Heart left ventricle (tissue), 16 donors: ENCODE measurements around the gene DNAH3. TPM values are rescaled to one million over a fixed set of nuclear protein-coding genes. Genes with fewer than 3 reads are reported as not detected.
"Not testable (repeated sequence)": the region's sequence is repeated elsewhere in the genome, so short reads cannot be mapped to it uniquely, and the experiment has no call there.

Experiments
- ATAC-seq, 4 donors: fragments of 200-7000 bp; cut with Tn5 transposase; one replicate each; pipeline ENCODE4 v1.9.1; 2020 to 2022; ENCODE audit warnings: moderate library complexity in 4 of 4, mild to moderate bottlenecking in 3 of 4, moderate number of reproducible peaks in 1 of 4
- DNase-seq, 5 donors: peaks; one replicate each; pipeline ENCODE4 v3.0.0-alpha.2; 2020
- H3K27ac ChIP-seq, 12 donors: fragments of 200-600 bp; sonication (generic) in 4 of 12; one replicate each; pipeline versions ENCODE4 v1.5.0 to v1.8.0; 2016 to 2022; ENCODE audit warnings: mild to moderate bottlenecking in 2 of 12
- H3K27me3 ChIP-seq, 9 donors: fragments of 200-600 bp; sonication (generic) in 2 of 9; one replicate each; pipeline versions ENCODE4 v1.5.1 to v1.8.0; 2016 to 2022; ENCODE audit warnings: mild to moderate bottlenecking in 3 of 9
- H3K36me3 ChIP-seq, 9 donors: fragments of 200-600 bp; sonication (generic) in 2 of 9; one replicate each; pipeline versions ENCODE4 v1.5.0 to v1.8.0; 2018 to 2022; ENCODE audit warnings: mild to moderate bottlenecking in 2 of 9
- H3K4me1 ChIP-seq, 12 donors: fragments of 200-600 bp; sonication (generic) in 4 of 12; one replicate each; pipeline versions ENCODE4 v1.5.0 to v1.8.0; 2016 to 2022; ENCODE audit warnings: mild to moderate bottlenecking in 3 of 12
- H3K4me3 ChIP-seq, 12 donors: fragments of 200-600 bp; sonication (generic) in 4 of 12; one replicate each; pipeline versions ENCODE4 v1.5.0 to v1.8.0; 2017 to 2022; ENCODE audit warnings: mild to moderate bottlenecking in 9 of 12, moderate library complexity in 4 of 12
- H3K9me3 ChIP-seq, 12 donors: fragments of 200-600 bp; sonication (generic) in 4 of 12; one replicate each; pipeline versions ENCODE4 v1.5.0 to v1.8.0; 2016 to 2022; ENCODE audit warnings: mild to moderate bottlenecking in 1 of 12
- CTCF ChIP-seq, 12 donors: fragments of 200-600 bp; sonication (generic) in 4 of 12; IDR thresholded peaks; one replicate each; pipeline versions ENCODE4 v1.5.0 to v1.8.0; 2018 to 2022; ENCODE audit warnings: antibody characterized with exemption in 12 of 12, mild to moderate bottlenecking in 5 of 12
- POLR2A ChIP-seq, 2 donors: fragments of 450-650 bp; IDR thresholded peaks; one replicate each; pipeline ENCODE4 v1.6.1; 2017; ENCODE audit warnings: antibody characterized with exemption in 2 of 2, mild to moderate bottlenecking in 2 of 2, moderate library complexity in 2 of 2
- WGBS, 4 donors: extraction: QIAGEN DNeasy Blood & Tissue Kit in 2 of 4; methylation state at CpG; one replicate each; pipeline versions ENCODE4 v1.1.5 to v1.1.7; 2013 to 2018; 5-methylcytosine and 5-hydroxymethylcytosine counted together
- intact Hi-C, 10 donors: fragments of 100-400 bp; cut with DNase I; formaldehyde crosslinking; loops; one replicate each; pipeline versions ENCODE4 v1.11.1 to v1.14.2; 2022
- polyA plus RNA-seq, 2 donors: library from polyadenylated mRNA; stranded (reverse); fragments of 200-250 nt; gene quantifications; one replicate each; pipeline ENCODE4 v1.2.3, GENCODE V29; 2013
- total RNA-seq, 9 donors: library from RNA; depleted of rRNA in 2 of 9; stranded (reverse); fragments of >200 nt in 2 of 9; fragmentation: NEBNext Ultra II Directional in 3 of 9; extraction: Animal tissue kit (Norgen Biotek cat#: 25700) in 3 of 9; gene quantifications; one replicate each; pipeline versions ENCODE4 v1.1.0 to v1.2.4, GENCODE V29; 2016 to 2023
- donor health status: ischemic (EF 13 %, LVEDD 7.1; RV severe dilation, severe dysfunction).
- donor health status: healthy with polysubstance abuse.
- donor health status: DM: no; HTN: yes; CAD: no.
- donor health status: DM: no; HTN: no; CAD: no.
- donor health status: ischemic (EF 25% LVEDD 6.9; RV normal size, moderate dysfunction).
- donor health status: ischemic (EF 25% LVEDD 5.7; RV mildly dilated, moderate dysfunction).
- donor health status: healthy.
- donor health status: DM: yes; HTN: yes; CAD: no.
- donor health status: ischemic (EF 35%, LVEDD 5.7; RV mildly dilated, moderate dysfunction).
- donor health status: nonischemic (EF 11% LVEDD 7.7; RV severe dilation, severe dysfunction).
- donor health status: DM: yes; HTN: yes; CAD: no.
- donor health status: PGD.
- donor health status: ischemic (EF 29% LVEDD 5.4; RV normal size, mild dysfunction).
- donor health status: nonischemic (EF 23%, LVEDD 6.1; RV moderate dilation, normal function).

DNAH3 gene
- total and polyA plus RNA-seq, 11 donors, result 0.01 to 2.0 (median 0.87) TPM

GRCh38 chr16:21101631-21102420 is 48.8 kb downstream of the DNAH3 start:
- Histone ChIP-seq H3K4me1 (peaks cover 0 to 9% (median 0%) of the 10 kb centered on the region in 12 donors), H3K9me3 (no peaks in the 10 kb centered on the region), H3K4me3 (no peak overlapping the region), H3K27ac (no peak overlapping the region), H3K36me3 (no peaks in the 10 kb centered on the region), H3K27me3 (no peaks in the 10 kb centered on the region)
- peak in 10 of 12 donors; percentile 22 to 59 (median 38) for TF ChIP-seq CTCF (IDR thresholded peaks at IDR 0.05)
- TF ChIP-seq POLR2A (IDR thresholded peaks at IDR 0.05), result no peak
- WGBS, 4 donors, result 55 to 71% (median 65%) methylated on average over 8 of the region's 8 CpGs
- peak in 2 of 5 donors; percentile 13 to 47 for DNase-seq
- ATAC-seq, result peak in 3 of 4 donors; percentile 77 to 83 (median 79)
- intact Hi-C loops, result no loop called here

- H3K27me3 ChIP-seq, result no peaks in the 10 kb centered on the region
- ATAC-seq (no peak), DNase-seq (no peak)
- TF ChIP-seq POLR2A (IDR thresholded peaks at IDR 0.05), result no peak
- no peak for TF ChIP-seq CTCF (IDR thresholded peaks at IDR 0.05)
- H3K4me1 ChIP-seq, result peaks cover 0 to 9% (median 0%) of the 10 kb centered on the region in 12 donors
- intact Hi-C loops, result no loop called here
- no peaks in the 10 kb centered on the region for H3K36me3 ChIP-seq
- no peaks in the 10 kb centered on the region for H3K9me3 ChIP-seq
- H3K27ac ChIP-seq, result no peak overlapping the region
- WGBS, 4 donors, result 84 to 87% (median 87%) methylated on average over 4 of the region's 4 CpGs
- H3K4me3 ChIP-seq, result no peak overlapping the region
Measured at GRCh38 chr16:21100447-21100846, 50.2 kb downstream of the DNAH3 start.

GRCh38 chr16:21097151-21097550 is 53.5 kb downstream of the DNAH3 start:
- Histone ChIP-seq H3K27me3 (no peaks in the 10 kb centered on the region), H3K36me3 (no peaks in the 10 kb centered on the region), H3K4me1 (peaks cover 0 to 2% (median 0%) of the 10 kb centered on the region in 12 donors), H3K4me3 (no peak overlapping the region), H3K9me3 (peaks cover 0 to 3% (median 0%) of the 10 kb centered on the region in 12 donors), H3K27ac (no peak overlapping the region)
- DNase-seq (no peak), ATAC-seq (no peak)
- TF ChIP-seq POLR2A (IDR thresholded peaks at IDR 0.05) (no peak), CTCF (IDR thresholded peaks at IDR 0.05) (no peak)
- WGBS, 4 donors, result 17 to 56% (median 51%) methylated on average over 1 of the region's 1 CpG
- intact Hi-C loops, result no loop called here

- DNase-seq, ATAC-seq, H3K9me3 ChIP-seq, H3K36me3 ChIP-seq, H3K4me1 ChIP-seq, H3K27me3 ChIP-seq, H3K27ac ChIP-seq, H3K4me3 ChIP-seq, intact Hi-C loops: not testable (repeated sequence)
- 73 to 94% (median 86%) methylated on average over 2 of the region's 2 CpGs for WGBS, 4 donors
Measured at GRCh38 chr16:21094719-21095118, 55.9 kb downstream of the DNAH3 start.
